GM21447 (cell line): Measurements from ENCODE around the gene PDZRN3.

Source experiments
- ATAC-seq: cut with Tn5 transposase; IDR thresholded peaks from one replicate; pipeline ENCODE4 v1.9.1; 2021; ENCODE audit not compliant: unreplicated experiment

The PDZRN3 gene

DNA sequence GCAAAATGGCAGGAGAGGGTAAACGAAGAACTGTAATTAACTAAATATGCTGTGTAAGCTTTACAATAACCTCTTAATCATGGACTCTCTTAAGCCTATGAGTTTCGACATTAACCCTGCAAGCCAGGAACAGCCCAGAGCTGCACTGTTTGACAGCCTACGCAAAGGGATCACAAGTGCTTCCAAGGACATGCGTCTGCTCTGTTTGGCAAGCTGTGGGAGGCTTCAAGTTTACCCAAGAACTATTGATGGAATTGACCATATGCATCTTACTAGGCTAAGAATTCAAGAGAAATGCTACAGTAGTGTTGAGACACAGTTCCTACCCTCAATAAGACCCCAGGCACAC, 66.0 kb downstream of the PDZRN3 start:
- no peak for ATAC-seq

DNA sequence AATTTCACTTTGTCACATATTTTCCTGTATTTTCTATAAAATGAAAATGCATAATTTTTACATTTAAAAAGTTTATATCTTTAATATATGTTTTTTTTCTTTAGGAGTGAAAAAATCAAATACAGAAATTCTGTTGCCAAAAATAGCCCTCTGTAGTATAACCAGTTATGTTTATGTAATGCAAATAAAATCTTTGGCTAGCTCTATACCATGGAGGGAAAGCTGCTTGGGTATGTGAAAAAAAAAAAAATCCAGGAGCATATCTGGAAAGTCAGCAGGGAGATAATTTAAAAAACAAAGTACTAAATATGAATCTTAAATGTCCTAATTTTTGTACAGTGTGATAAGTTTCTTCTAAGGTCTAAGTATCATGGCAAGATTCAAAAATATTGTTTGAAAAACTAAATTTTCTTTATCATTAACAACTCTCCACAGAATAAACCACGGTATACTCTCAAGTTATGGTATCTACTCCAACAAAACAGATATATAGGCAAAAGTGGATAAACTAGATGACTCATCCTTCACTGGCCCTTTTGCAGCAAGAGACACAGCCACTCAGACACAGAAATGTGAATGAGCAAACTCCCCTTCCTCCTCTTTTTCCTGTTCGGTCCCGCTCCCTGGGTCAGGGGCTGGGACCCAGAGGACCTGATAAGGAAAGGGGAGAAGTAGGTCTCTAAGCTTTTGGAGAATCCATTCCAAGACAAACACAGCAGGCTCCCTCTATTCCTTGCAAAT, 66.6 kb downstream of the PDZRN3 start:
- ATAC-seq: no peak

DNA sequence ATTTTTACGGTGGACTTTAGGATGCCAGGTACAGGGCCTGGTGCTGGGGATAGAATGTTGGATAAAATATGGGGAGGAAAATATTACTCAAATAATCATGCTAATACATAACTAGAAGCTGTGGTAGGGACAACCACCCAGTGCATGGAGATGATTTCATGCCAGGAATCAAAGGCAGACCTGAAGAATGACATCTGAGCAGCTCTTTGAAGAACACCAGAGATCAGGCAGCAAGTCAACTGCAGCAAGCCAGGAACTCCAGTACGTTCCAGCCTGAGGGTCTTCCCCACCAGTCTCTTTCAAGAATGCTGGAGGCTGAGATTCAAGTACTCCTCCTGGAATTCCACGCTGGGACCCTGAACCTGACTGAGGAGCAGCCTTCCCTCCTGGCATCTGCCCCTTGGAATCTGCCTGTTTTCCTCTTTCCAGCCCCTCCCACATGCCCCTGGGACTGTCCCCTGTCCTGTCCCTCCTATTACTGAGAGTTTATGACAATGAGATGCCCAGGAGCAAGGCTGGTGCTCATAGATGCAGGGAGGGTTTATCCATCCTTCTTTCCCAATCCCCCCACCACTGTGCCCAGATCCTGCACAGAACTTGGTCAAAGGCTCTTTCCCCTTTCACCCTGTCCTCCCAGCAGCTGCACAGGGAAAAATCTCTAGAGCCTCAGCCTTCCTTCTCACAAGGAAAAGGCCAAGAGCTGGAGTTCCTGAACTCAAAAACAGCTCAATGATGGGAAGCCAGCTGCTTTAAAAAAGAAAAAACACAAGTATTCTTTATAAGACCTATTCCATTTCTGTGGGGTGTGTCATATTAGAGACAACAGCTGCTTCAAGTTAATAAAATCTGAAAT, 68.0 kb downstream of the PDZRN3 start:
- ATAC-seq: no peak

DNA sequence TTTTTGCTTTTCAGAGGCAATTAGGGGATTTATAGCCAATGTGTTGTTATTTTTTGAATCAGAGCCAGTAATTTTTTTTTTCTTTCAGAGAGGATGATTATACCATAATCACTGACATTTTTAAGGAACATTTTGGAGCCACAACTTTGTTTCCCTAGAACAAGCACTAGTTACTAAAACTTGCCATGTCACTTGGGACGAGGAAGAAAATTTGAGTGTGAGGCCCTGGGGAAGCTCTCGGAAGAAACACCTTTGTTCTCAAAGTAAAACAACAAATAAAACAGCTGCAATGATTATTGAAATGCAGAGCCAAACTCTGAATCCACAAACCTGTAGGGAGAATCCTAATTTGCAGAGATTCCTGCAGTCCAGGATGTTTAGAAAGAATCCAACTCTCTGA, 69.7 kb downstream of the PDZRN3 start:
- no peak for ATAC-seq

DNA sequence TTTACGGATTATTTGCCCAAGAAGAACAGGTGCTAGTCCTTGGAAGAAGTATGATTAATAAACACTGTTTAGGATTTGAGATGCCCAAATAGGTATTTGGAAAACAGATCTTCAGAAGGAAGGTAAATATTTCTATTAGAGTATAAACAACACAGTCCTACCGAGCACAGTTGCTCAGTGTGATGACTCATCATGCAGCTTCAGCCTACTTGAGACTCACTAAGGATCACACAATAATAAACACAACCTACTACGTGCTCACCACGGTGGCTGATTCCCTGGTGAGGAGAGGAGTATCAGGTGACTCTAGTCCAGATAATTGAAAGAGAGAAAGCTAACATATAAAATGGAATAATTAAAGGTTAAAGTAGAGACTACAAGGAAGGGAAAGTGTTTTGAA, 72.0 kb downstream of the PDZRN3 start:
- ATAC-seq: no peak

DNA sequence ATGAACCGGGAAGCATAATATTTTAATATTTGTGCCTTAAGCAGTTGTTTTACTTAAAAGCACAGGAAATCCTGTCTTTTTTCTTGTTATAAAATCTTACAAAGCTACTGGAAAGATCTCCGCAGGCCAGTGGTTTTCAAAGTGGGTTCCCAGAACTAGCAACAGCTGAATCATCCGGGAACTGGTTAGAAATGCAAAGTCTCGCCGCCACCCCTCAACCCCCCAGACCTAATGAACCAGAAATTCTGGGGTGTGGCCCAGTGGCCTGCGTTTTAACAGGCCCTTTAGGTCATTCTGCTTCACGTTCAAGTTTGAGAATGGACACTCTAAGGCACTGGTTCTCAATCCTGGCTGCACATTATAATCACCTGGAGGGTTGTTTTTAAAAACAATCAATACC, 74.7 kb downstream of the PDZRN3 start:
- ATAC-seq: no peak

DNA sequence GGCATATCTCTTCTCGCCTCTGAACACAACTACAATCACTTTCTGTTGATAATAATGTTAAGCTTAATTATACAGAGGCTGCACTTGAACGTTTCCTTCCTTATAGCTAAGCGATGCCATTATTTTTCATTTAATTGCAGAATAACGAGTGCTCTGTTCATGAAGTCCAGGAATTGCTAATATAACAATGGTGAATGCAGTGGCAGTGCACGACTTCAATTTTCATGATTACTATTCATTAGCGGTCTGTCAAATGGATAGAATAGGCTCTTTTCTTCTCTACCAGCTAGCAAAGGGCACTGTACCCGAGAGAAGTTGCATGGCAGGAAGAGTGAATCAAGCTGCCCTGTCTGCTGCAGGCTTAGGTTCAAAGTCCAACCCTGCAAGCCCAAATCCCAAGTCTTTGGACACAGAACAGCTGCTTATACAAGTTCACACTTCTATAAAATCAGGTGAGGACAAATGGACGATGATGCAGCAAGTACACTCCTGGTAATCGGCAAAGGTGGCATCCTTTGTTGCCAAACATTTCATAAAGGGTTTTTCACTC, 75.6 kb downstream of the PDZRN3 start:
- no peak for ATAC-seq

DNA sequence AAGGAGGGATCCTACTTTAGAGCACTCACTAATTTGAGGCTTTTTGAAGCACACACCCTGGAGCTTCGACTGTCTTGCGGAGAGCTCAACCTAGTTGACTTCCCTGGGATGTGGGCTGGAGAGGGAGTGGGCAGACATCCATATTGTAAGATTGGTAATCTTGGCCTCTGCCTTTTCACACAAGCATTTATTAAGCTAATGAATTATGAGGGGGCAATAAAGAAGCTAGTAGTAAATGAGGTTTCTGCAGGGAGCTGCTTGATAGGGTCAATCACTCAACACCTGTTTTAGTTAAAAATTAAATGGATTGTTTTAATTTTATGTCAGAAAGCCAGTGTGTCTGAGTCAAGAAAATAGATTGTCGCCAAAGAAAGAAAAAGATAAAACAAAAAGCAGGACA, 76.3 kb downstream of the PDZRN3 start:
- ATAC-seq: no peak

DNA sequence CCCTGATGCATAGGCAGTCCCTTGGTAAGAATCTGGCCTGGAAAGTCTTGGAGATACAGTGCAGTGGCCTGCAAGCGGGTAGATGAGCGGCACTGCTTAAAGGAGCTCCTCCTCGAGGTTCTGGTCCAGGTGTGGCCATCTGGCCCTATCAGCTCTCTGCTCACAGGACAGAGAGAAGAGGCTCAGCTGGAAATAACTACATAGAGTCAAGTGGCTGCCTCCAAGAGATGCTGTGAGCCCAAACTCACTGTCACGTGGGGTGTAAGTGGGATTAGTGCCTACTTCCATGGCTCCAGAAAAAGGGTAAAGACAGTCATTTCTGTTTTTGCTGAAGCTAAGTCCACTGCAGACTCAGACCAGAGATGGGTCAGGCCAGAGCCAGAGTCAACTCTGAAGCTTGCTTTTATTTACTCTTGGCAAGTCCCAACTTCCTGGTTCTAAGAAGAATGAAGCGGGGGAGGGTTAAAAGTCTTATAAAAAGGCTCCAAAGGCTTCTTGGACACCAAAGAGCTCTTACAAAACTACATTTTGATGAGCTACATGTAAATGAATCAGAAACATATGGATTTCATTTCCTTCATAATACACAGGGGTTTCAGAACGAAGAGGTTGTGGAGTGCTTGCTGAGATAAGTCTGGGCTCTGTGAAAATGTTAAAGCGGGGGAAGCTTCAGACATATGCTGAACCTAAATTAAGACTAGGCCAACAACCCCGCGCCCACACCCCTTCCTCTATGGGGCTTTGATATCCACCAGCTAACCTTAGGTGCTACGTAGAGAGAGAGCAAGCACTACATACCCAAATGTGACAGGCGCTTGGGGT, 77.1 kb downstream of the PDZRN3 start:
- no peak for ATAC-seq

DNA sequence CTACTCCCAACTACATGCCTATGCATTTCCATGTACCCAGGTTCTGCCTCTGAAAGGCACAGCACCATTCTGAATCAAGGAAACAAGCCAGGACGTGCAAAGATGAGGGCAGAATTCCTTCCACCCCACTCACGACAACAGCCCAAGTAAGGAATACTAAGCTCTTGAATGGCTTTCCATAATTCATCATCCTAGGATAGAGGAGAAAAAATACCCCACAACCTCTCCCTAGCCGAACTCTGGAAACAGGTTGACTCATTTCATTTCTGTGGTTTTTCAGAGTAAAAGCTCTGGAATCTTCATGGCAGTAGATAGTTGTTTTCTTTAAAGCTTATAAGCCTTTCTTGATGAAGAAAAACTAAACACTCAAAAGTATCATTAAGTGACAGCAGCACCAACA, 77.8 kb downstream of the PDZRN3 start:
- no peak for ATAC-seq

DNA sequence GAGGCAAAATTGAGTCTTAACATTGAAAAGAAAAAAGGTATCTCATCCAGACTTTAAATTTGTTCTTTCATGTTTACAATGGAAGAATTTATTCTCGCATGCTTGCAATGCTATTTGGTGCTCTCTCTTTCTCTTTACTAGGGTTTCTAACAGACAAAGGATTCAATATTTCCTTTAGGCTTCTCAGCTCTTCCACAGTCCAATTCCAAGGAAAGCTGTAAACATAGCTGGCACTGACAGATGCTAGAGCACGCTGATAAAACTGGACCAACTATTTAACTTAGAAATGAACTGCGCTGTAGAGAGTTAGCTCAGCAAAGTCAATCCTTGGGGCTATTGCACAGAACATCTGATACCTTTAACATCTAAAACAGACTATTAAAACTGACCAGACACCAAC, 81.3 kb downstream of the PDZRN3 start:
- ATAC-seq: no peak

DNA sequence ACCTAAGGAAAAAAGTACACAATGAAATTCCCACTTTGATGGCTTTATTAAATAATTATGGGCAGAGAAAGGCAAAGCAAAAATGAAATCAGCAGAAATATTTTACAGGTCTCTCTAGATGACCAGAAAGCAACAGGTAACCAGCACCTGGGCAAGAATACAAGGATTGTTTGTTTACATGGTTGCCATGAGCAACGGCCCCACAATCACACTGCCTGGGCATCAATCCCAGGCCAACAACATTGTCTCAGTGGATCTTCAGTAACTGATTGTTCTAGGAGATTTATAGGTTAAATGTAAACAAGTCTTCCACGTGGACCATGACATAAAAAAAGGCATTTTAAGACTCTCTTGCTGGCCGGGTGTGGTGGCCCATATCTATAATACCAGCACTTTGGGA, 82.6 kb downstream of the PDZRN3 start:
- no peak for ATAC-seq

DNA sequence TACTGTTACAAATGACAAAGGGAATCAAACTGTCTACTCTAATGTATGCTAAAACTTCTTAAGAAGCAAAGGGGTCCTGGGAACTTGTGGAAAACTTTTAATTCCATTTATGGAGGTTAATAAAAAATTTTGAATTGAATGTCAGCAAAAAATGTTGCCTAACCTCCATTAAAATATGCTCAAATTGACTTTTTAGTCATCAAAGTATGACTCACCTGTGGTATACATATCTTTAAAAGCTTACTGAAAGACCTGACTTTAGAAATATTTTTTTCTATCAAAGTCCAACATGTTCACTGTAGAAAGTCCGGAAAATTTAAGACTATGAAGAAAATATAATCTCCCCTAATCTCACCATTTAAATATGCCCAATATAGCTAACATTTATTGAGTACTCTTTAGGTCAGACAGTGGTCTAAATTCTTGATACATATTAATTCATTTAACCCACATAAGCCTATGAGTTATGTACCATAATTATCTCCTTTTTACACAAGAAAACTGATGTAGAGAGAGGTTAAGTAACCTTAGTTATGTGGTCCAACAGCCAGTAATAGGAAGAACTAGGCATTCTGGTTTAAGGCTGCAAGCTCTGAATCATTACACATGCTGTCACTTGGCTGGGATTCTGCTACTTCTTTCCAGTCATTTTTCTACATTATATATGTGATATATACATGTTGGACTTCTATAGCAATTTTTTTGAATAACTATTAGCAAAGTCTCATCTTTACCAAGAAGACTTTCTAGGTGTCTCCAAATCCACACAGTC, 83.6 kb downstream of the PDZRN3 start:
- ATAC-seq: no peak

DNA sequence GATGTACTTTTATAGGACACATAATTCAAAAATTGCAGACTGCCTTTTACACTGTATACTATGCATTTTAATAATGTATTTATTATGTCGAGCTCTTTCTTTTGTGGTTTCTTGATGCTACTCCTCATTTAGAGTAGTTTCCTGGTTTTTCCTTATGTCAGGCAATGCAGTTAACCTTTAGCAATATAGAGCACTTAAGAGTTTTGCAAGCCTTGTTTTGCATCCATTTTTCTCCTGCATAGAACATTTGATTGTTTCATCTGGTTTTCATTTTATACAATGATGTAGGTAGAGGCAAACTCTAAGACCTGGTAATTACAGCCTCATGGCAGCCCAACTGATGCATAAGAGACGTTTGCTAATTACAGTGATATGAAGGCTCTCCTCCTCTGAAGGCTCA, 86.3 kb downstream of the PDZRN3 start:
- ATAC-seq: no peak

DNA sequence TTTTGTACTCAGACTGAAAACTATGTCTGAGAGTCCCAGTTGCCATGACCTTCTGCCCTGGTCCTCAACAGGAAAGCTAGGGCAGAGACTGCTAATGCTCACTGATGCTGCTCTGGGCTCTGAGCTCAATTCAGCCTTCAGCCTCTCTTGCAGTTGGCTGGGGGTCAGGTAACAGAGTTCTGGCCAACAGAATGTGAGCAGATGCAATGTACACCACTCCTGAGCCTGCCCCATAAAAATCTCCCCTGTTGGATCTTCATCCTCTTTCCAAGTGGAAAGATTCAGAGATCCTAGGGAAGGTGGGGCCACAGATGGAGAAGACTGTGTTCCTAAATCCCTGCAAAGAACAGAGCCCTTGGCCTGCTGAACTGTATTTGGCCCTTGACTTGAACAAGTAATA, 87.8 kb downstream of the PDZRN3 start:
- no peak for ATAC-seq

DNA sequence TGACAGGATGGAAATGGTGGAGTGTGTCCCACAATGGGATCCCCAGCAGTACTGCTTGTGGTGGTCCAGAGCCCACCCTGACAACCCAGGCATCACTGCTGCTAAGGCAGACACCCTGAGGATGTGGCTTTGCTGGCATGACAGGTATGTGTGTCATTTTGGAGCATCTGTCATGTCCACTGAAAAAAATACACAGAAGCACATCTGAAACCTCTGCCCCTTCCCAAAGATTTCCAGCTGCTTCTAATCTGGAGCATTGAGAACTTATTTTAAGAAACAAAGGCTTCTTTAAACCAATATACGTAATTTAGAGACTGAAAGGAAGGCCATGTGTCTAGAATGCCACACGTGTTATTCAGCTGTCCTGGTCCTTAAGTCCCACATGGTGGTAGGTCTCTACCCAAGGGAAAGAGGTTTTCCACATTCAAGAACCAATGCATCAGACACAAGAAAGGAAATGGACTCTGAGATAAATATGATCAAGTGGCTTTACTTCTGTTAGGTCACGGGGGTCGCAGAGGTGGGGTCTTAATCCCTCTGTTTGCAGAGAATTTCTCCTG, 88.3 kb downstream of the PDZRN3 start:
- ATAC-seq: no peak

DNA sequence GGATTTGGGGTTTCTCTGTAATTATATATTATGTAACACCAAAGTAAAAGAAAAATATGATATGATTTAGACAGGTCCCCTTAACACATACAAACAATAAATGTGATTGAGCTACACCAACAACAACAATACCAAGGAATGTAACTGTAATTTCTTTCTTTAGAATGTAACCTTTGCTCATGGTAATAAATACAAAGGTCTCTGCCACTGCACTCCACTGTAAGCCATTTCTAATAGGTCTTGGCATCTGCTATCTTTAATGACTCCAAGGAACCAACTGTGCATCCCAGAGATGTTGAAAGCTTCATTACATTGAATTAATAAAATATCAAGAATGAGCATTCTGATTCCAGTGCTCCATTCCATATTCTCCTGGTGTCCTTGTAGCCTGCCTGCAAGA, 88.8 kb downstream of the PDZRN3 start:
- no peak for ATAC-seq

DNA sequence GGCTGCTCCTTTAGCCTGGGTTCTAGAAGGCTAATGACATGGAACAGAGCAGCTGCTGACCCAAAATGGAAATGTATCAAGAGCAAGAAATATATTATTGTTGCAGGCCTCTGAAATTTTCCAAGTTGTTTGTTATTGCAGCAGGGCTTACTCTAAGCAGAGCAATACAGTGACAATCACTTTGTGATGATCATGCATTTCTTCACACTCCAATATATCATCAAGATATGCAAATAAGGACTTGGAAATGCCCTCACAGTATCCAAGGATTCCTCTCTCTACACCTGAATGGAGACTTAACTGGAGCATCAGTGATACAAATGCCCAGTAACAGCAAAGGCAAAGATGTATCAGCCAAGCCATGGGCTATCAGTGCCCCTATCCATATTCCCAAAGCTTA, 89.6 kb downstream of the PDZRN3 start:
- no peak for ATAC-seq

DNA sequence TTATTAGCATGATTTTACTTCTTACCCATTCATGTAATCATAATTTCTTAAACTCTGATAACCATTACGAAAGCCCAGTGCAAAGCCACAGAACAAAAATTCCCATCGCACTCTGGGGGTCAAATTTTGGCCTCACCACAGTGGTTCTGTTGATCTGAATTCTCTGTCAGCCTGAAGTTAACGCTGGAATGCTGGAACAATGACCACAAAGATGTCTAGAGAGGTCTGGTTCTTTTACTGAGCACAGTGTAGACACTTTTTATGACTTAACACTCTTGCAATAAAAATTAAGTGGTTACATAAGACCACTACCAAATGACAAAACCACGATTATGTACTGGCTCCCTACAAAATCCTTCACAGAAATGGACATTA, 94.7 kb downstream of the PDZRN3 start:
- ATAC-seq: no peak

DNA sequence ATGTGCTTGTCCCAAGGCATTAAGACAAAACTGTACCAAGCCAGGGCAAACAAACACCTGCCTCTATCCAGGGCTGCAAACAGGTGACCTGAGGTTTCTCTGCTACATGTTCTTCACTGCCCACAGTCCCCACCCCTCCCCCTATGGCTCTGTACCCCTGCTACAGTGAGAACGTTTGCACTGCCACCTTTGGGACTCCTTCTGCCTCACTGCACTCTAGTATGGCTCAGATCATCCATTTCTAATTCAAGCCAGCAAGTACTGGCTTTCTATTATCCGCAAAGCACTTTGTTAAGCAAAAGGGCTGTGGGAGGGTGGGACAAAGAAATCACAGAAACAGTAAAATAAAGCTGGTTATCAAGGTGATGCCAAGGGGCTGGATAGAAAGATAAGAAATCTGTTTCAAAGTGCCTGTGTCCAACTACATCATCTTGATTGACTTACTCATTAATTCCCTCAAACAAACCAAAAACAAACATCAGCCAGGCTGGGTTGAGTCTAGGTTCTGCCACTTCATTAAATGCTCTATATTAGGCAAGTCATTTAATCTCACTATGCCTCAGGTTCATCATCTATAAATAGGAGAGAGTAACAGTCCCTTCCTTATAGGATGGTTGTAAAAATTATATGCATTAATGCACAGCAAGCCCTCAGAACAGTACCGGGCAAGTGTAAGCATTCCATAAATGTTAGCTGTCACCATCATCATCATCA, 95.3 kb downstream of the PDZRN3 start:
- no peak for ATAC-seq
